ENCODE results near the gene KCNIP4.

- no peak for TF ChIP-seq CTCF (IDR thresholded peaks at IDR 0.05)
- no peak for TF ChIP-seq POLR2A (IDR thresholded peaks at IDR 0.05; ENCODE audit: low read depth)
- TF ChIP-seq POLR2AphosphoS5 (IDR thresholded peaks at IDR 0.05), result no peak
- no peak for TF ChIP-seq EP300 (IDR thresholded peaks at IDR 0.05)
These were observed 1267.8 kb downstream of the KCNIP4 start for GRCh38 chr4:20680736-20681135.

Measured in esophagus muscularis mucosa (tissue), 4 donors.